ENCODE data around the gene TMEM235.

- TF ChIP-seq, protein P1, sequence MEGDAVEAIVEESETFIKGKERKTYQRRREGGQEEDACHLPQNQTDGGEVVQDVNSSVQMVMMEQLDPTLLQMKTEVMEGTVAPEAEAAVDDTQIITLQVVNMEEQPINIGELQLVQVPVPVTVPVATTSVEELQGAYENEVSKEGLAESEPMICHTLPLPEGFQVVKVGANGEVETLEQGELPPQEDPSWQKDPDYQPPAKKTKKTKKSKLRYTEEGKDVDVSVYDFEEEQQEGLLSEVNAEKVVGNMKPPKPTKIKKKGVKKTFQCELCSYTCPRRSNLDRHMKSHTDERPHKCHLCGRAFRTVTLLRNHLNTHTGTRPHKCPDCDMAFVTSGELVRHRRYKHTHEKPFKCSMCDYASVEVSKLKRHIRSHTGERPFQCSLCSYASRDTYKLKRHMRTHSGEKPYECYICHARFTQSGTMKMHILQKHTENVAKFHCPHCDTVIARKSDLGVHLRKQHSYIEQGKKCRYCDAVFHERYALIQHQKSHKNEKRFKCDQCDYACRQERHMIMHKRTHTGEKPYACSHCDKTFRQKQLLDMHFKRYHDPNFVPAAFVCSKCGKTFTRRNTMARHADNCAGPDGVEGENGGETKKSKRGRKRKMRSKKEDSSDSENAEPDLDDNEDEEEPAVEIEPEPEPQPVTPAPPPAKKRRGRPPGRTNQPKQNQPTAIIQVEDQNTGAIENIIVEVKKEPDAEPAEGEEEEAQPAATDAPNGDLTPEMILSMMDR (conservative IDR thresholded peaks at IDR 0.05 in 1 of 2, IDR thresholded peaks at IDR 0.05 in 1 of 2; ENCODE audit: extremely low read depth in 1 of 2, insufficient read depth in 1 of 2, low read depth in 1 of 2, low read length in 2 of 2), result no peak
- TF ChIP-seq EZH2 (IDR thresholded peaks at IDR 0.05; ENCODE audit: borderline replicate concordance, low read length), result no peak
Observed at GRCh38 chr17:78266771-78267170, 35.3 kb downstream of the TMEM235 start.

Data from mammary epithelial cell (primary cell).